ENCODE measurements around the gene KCNQ5.

DNA sequence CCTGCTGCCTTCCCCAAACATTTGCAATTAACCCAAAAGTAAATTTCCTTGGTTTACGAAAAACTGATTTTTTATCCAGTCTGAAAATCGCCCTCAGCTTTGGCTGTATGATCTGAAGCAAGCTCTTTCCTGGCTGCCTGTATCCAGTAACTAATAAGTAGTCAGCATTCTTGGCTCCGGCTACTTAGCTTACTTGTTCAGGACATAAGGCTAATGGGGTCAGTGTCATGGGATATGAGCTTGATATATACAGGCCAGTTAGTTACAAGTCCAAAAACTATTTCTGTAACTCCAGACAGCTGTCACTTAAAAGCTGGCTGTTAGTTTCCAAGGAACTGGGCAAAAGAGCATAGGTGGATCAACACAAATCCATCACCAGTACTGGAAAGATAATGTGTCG is 547.2 kb downstream of the KCNQ5 start:
- no peak for TF ChIP-seq EZH2 (IDR thresholded peaks at IDR 0.05; ENCODE audit: borderline replicate concordance, low read depth, low read length, poor library complexity, severe bottlenecking)
- TF ChIP-seq, protein P1, sequence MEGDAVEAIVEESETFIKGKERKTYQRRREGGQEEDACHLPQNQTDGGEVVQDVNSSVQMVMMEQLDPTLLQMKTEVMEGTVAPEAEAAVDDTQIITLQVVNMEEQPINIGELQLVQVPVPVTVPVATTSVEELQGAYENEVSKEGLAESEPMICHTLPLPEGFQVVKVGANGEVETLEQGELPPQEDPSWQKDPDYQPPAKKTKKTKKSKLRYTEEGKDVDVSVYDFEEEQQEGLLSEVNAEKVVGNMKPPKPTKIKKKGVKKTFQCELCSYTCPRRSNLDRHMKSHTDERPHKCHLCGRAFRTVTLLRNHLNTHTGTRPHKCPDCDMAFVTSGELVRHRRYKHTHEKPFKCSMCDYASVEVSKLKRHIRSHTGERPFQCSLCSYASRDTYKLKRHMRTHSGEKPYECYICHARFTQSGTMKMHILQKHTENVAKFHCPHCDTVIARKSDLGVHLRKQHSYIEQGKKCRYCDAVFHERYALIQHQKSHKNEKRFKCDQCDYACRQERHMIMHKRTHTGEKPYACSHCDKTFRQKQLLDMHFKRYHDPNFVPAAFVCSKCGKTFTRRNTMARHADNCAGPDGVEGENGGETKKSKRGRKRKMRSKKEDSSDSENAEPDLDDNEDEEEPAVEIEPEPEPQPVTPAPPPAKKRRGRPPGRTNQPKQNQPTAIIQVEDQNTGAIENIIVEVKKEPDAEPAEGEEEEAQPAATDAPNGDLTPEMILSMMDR (conservative IDR thresholded peaks at IDR 0.05; ENCODE audit: low read depth, low read length) = no peak
